Panc1 (cell line): Measurements from ENCODE around the gene BRF1. TPM values are rescaled to one million over a fixed set of nuclear protein-coding genes. Genes with fewer than 3 reads are reported as not detected.

ENCODE experiments used
- ATAC-seq: fragments of 200-7000 bp; cut with Tn5 transposase; 2 replicates; pipeline ENCODE4 v1.9.1; 2020; ENCODE audit warnings: mild to moderate bottlenecking, moderate library complexity
- BruUV-seq: library from RNA; stranded (reverse); fragments of 400-500 nt; replicated peaks from 2 replicates; lab custom pipeline; 2021; lab: Mats Ljungman, UMichigan
- CTCF ChIA-PET: fragments of 300-600 bp; sonication (Branson Sonifier 250); formaldehyde crosslinking; loops from one replicate; lab custom pipeline; 2022; ENCODE audit warnings: antibody characterized with exemption; lab: Charles Lee
- POLR2A ChIA-PET: fragments of 300-600 bp; sonication (Branson Sonifier 250); formaldehyde crosslinking; loops from one replicate; lab custom pipeline; 2022; ENCODE audit warnings: antibody characterized with exemption; lab: Charles Lee
- DNase-seq: peaks from one replicate; pipeline ENCODE4 v3.0.0-alpha.2; 2010; ENCODE audit warnings: low read depth, low spot score
- H3K27ac ChIP-seq: 2 replicates; pipeline ENCODE4 v1.5.1; 2011; ENCODE audit warnings: mild to moderate bottlenecking, low read length, inconsistent platforms
- H3K27me3 ChIP-seq: fragments of 200-500 bp; sonication (Bioruptor generic); 2 replicates; pipeline ENCODE4 v1.6.0; 2014; ENCODE audit warnings: low read length, inconsistent platforms; ENCODE audit not compliant: control insufficient read depth, insufficient read depth
- H3K36me3 ChIP-seq: fragments of 200-500 bp; sonication (Bioruptor generic); 2 replicates; pipeline ENCODE4 v1.5.1; 2014; ENCODE audit warnings: inconsistent platforms, mild to moderate bottlenecking, low read length, moderate library complexity; ENCODE audit not compliant: control insufficient read depth, insufficient read depth
- H3K4me1 ChIP-seq: 2 replicates; pipeline ENCODE4 v1.5.1; 2011; ENCODE audit warnings: inconsistent platforms, mild to moderate bottlenecking, low read length, moderate library complexity; ENCODE audit not compliant: control insufficient read depth, insufficient read depth
- H3K4me3 ChIP-seq, 2 experiments: 2 replicates each; pipeline ENCODE4 v1.5.1; 2011 to 2012; ENCODE audit warnings: low read depth in 2 of 2, low read length in 2 of 2, mild to moderate bottlenecking in 2 of 2, inconsistent platforms in 1 of 2, moderate library complexity in 1 of 2
- H3K9me3 ChIP-seq: fragments of 200-500 bp; sonication (Bioruptor generic); 2 replicates; pipeline ENCODE4 v1.5.1; 2014; ENCODE audit warnings: low read depth, mild to moderate bottlenecking, inconsistent platforms, low read length, moderate library complexity; ENCODE audit not compliant: control insufficient read depth, insufficient read depth
- POLR2AphosphoS5 ChIP-seq: IDR thresholded peaks from 2 replicates; pipeline ENCODE4 v1.6.1; 2012; ENCODE audit warnings: mild to moderate bottlenecking, low read depth, low read length, moderate library complexity
- REST ChIP-seq, 2 experiments: IDR thresholded peaks; 2 replicates each; pipeline ENCODE4 v1.6.1; 2011 to 2012; ENCODE audit warnings: low read depth in 2 of 2, control low read depth in 1 of 2, low read length in 1 of 2, mild to moderate bottlenecking in 1 of 2, moderate library complexity in 1 of 2; ENCODE audit not compliant: insufficient read depth in 1 of 2
- SIN3A ChIP-seq: IDR thresholded peaks from 2 replicates; pipeline ENCODE4 v1.6.1; 2012; ENCODE audit warnings: low read depth, mild to moderate bottlenecking, low read length, moderate library complexity, borderline replicate concordance; ENCODE audit not compliant: insufficient read depth
- TCF7L2 ChIP-seq: IDR thresholded peaks from 2 replicates; pipeline ENCODE4 v1.6.1; 2011; ENCODE audit warnings: mild to moderate bottlenecking, low read depth, low read length, inconsistent platforms
- in situ Hi-C: cut with HindIII; loops from 2 replicates; pipeline ENCODE4 v1.10.0; 2016; ENCODE audit warnings: low sequenced_read_pairs, low pct_unique_long_range_greater_than_20kb
- intact Hi-C: fragments of 100-400 bp; cut with micrococcal nuclease; formaldehyde crosslinking; loops from one replicate; pipeline ENCODE4 v1.10.0; 2022; ENCODE audit not compliant: unreplicated experiment
- total RNA-seq: library from RNA; stranded (reverse); gene quantifications from one replicate; pipeline ENCODE4 v1.2.1, GENCODE V29; 2021; ENCODE audit not compliant: unreplicated experiment
- TF ChIP-seq, protein P1 (sequence below): fragments of 450-650 bp; IDR thresholded peaks from 2 replicates; pipeline ENCODE4 v1.5.1; 2017; ENCODE audit warnings: mild to moderate bottlenecking

The BRF1 gene
- total RNA-seq, 1 experiment from 2014 or later = 25.0 TPM

- intact Hi-C loops = no loop called here
- POLR2A ChIA-PET = interaction anchor here (0.6 kb wide), 1 partner anchor 380 kb away, joined by 4 read pairs; no protein-coding TSS in a partner anchor
- no TSS peak for BruUV-seq
- CTCF ChIA-PET = no interaction called here
- Histone ChIP-seq H3K9me3 (no peaks in the 10 kb centered on the region), H3K4me3 (no peak overlapping the region), H3K27me3 (no peaks in the 10 kb centered on the region), H3K4me1 (peaks cover 4% of the 10 kb centered on the region; the same call in 1 of the 2 replicates), H3K27ac (no peak overlapping the region), H3K36me3 (no peaks in the 10 kb centered on the region)
- TF ChIP-seq SIN3A = no peak
- no peak for TF ChIP-seq POLR2AphosphoS5
- no peak for TF ChIP-seq TCF7L2
- no peak for TF ChIP-seq REST (IDR thresholded peaks at IDR 0.05; ENCODE audit: insufficient read depth in 1 of 2, low read depth in 2 of 2, low read length in 1 of 2)
- DNase-seq (no peak), ATAC-seq (no peak)
- in situ Hi-C loops = no loop called here
These were observed 48.3 kb upstream of the BRF1 start for GRCh38 chr14:105348945-105349699.

GRCh38 chr14:105348169-105348944, 47.6 kb upstream of the BRF1 start:
- Histone ChIP-seq H3K9me3 (no peaks in the 10 kb centered on the region), H3K36me3 (no peaks in the 10 kb centered on the region), H3K4me3 (no peak overlapping the region), H3K27me3 (no peaks in the 10 kb centered on the region), H3K27ac (no peak overlapping the region), H3K4me1 (peaks cover 4% of the 10 kb centered on the region; the same call in 1 of the 2 replicates)
- TF ChIP-seq TCF7L2 (no peak), POLR2AphosphoS5 (no peak)
- ATAC-seq (no peak), DNase-seq (no peak)
- intact Hi-C loops (no loop called here), in situ Hi-C loops (no loop called here)
- CTCF ChIA-PET = no interaction called here
- POLR2A ChIA-PET = interaction anchor here (0.6 kb wide), 1 partner anchor 380 kb away, joined by 4 read pairs; no protein-coding TSS in a partner anchor
- no TSS peak for BruUV-seq

GRCh38 chr14:105347587-105347968, 46.8 kb upstream of the BRF1 start:
- no peak overlapping the region for H3K4me3 ChIP-seq
- H3K9me3 ChIP-seq = no peaks in the 10 kb centered on the region
- in situ Hi-C loops (no loop called here), intact Hi-C loops (no loop called here)
- peaks cover 4% of the 10 kb centered on the region; the same call in 1 of the 2 replicates for H3K4me1 ChIP-seq
- ChIA-PET POLR2A (no interaction called here), CTCF (no interaction called here)
- no peak overlapping the region for H3K27ac ChIP-seq
- no peak for DNase-seq
- TF ChIP-seq REST (IDR thresholded peaks at IDR 0.05; ENCODE audit: insufficient read depth in 1 of 2, low read depth in 2 of 2, low read length in 1 of 2) (no peak), SIN3A (no peak), POLR2AphosphoS5 (no peak), TCF7L2 (no peak)
- TF ChIP-seq, protein P1, sequence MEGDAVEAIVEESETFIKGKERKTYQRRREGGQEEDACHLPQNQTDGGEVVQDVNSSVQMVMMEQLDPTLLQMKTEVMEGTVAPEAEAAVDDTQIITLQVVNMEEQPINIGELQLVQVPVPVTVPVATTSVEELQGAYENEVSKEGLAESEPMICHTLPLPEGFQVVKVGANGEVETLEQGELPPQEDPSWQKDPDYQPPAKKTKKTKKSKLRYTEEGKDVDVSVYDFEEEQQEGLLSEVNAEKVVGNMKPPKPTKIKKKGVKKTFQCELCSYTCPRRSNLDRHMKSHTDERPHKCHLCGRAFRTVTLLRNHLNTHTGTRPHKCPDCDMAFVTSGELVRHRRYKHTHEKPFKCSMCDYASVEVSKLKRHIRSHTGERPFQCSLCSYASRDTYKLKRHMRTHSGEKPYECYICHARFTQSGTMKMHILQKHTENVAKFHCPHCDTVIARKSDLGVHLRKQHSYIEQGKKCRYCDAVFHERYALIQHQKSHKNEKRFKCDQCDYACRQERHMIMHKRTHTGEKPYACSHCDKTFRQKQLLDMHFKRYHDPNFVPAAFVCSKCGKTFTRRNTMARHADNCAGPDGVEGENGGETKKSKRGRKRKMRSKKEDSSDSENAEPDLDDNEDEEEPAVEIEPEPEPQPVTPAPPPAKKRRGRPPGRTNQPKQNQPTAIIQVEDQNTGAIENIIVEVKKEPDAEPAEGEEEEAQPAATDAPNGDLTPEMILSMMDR = no peak
- no peaks in the 10 kb centered on the region for H3K36me3 ChIP-seq
- no peaks in the 10 kb centered on the region for H3K27me3 ChIP-seq
- no TSS peak for BruUV-seq
- ATAC-seq = no peak
